OCI-LY1 (cell line): Measurements from ENCODE around the gene NRROS.

Source experiments
- H2AFZ ChIP-seq: fragments of 200-600 bp; sonication (generic), shearing (Covaris generic); 2 replicates; pipeline ENCODE4 v1.6.0; 2014; ENCODE audit warnings: antibody characterized with exemption, mild to moderate bottlenecking, low read length
- H3F3A ChIP-seq: fragments of 200-600 bp; sonication (generic), shearing (Covaris generic); 2 replicates; pipeline ENCODE4 v1.6.0; 2014; ENCODE audit warnings: mild to moderate bottlenecking, antibody characterized with exemption, low read length, moderate library complexity; ENCODE audit not compliant: insufficient read depth
- H3K27ac ChIP-seq: fragments of 200-600 bp; sonication (generic); 2 replicates; pipeline ENCODE4 v1.5.1; 2014; ENCODE audit warnings: low read length, mixed run types, mild to moderate bottlenecking, low read depth; ENCODE audit not compliant: poor library complexity, severe bottlenecking
- H3K27me3 ChIP-seq: fragments of 200-600 bp; sonication (generic); 2 replicates; pipeline ENCODE4 v1.6.0; 2014; ENCODE audit warnings: antibody characterized with exemption, mild to moderate bottlenecking, low read length, moderate library complexity; ENCODE audit not compliant: insufficient read depth
- H3K36me3 ChIP-seq: fragments of 200-600 bp; sonication (generic); 2 replicates; pipeline ENCODE4 v1.6.1; 2014; ENCODE audit warnings: mild to moderate bottlenecking, antibody characterized with exemption, low read length, moderate library complexity, mixed read lengths; ENCODE audit not compliant: insufficient read depth
- H3K4me1 ChIP-seq: fragments of 200-600 bp; sonication (generic); 2 replicates; pipeline ENCODE4 v1.5.1; 2014; ENCODE audit warnings: mild to moderate bottlenecking, low read length, moderate library complexity; ENCODE audit not compliant: insufficient read depth, severe bottlenecking
- H3K4me2 ChIP-seq: fragments of 200-600 bp; sonication (generic), shearing (Covaris generic); 2 replicates; pipeline ENCODE4 v1.6.1; 2014; ENCODE audit warnings: low read length
- H3K4me3 ChIP-seq: fragments of 200-600 bp; sonication (generic); 2 replicates; pipeline ENCODE4 v1.5.1; 2014; ENCODE audit warnings: low read length, low read depth, mild to moderate bottlenecking, mixed read lengths; ENCODE audit not compliant: poor library complexity, severe bottlenecking
- H3K79me2 ChIP-seq: fragments of 200-600 bp; shearing (Covaris generic); 2 replicates; pipeline ENCODE4 v1.6.1; 2016; ENCODE audit warnings: mixed run types, low read length, mixed read lengths; ENCODE audit not compliant: insufficient read depth
- H3K9ac ChIP-seq: fragments of 200-600 bp; sonication (generic), shearing (Covaris generic); 2 replicates; pipeline ENCODE4 v1.6.1; 2014; ENCODE audit warnings: mild to moderate bottlenecking, low read length, mixed read lengths
- H3K9me2 ChIP-seq: fragments of 200-600 bp; sonication (generic), shearing (Covaris generic); 2 replicates; pipeline ENCODE4 v1.6.1; 2014; ENCODE audit warnings: low read depth, mild to moderate bottlenecking, low read length, mixed read lengths
- H3K9me3 ChIP-seq: fragments of 200-600 bp; shearing (Covaris generic); 2 replicates; pipeline ENCODE4 v1.6.1; 2014; ENCODE audit warnings: low read length, mixed read lengths
- H4K20me1 ChIP-seq: fragments of 200-600 bp; sonication (generic), shearing (Covaris generic); 2 replicates; pipeline ENCODE4 v1.6.0; 2016; ENCODE audit warnings: mild to moderate bottlenecking, low read length; ENCODE audit not compliant: insufficient read depth
- CTCF ChIP-seq: fragments of 200-600 bp; sonication (generic), shearing (Covaris generic); IDR thresholded peaks from 2 replicates; pipeline ENCODE4 v1.5.1; 2017; ENCODE audit warnings: mild to moderate bottlenecking, antibody characterized with exemption, low read length, moderate library complexity, mixed read lengths
- EZH2 ChIP-seq: fragments of 200-600 bp; sonication (generic), shearing (Covaris generic); IDR thresholded peaks from 2 replicates; pipeline ENCODE4 v1.8.0; 2017; ENCODE audit warnings: borderline replicate concordance, mixed run types, mild to moderate bottlenecking, antibody characterized with exemption, low read length, moderate library complexity, mixed read lengths

NRROS gene

GRCh38 chr3:196699749-196700148 is 60.3 kb downstream of the NRROS start:
- no peak for TF ChIP-seq CTCF
- no peak for TF ChIP-seq EZH2
- H2AFZ ChIP-seq: no peak overlapping the region
- H4K20me1 ChIP-seq: no peaks in the 10 kb centered on the region

GRCh38 chr3:196700801-196701200 is 61.3 kb downstream of the NRROS start:
- Histone ChIP-seq H3K27ac (no peak overlapping the region), H3F3A (no peaks in the 10 kb centered on the region), H4K20me1 (no peaks in the 10 kb centered on the region), H3K27me3 (no peaks in the 10 kb centered on the region), H2AFZ (no peak overlapping the region), H3K36me3 (no peaks in the 10 kb centered on the region), H3K9me3 (no peaks in the 10 kb centered on the region), H3K9me2 (no peaks in the 10 kb centered on the region), H3K4me1 (no peaks in the 10 kb centered on the region), H3K9ac (no peak overlapping the region), H3K79me2 (no peaks in the 10 kb centered on the region), H3K4me3 (no peak overlapping the region), H3K4me2 (no peak overlapping the region)
- TF ChIP-seq EZH2: no peak
- no peak for TF ChIP-seq CTCF

More at GRCh38 chr3:196699749-196700148, 60.3 kb downstream of the NRROS start:
- H3K9ac ChIP-seq: no peak overlapping the region
- H3K27me3 ChIP-seq: no peaks in the 10 kb centered on the region
- H3K9me3 ChIP-seq: no peaks in the 10 kb centered on the region
- no peak overlapping the region for H3K4me2 ChIP-seq
- H3F3A ChIP-seq: no peaks in the 10 kb centered on the region
- H3K4me3 ChIP-seq: no peak overlapping the region
- H3K27ac ChIP-seq: no peak overlapping the region
- no peaks in the 10 kb centered on the region for H3K36me3 ChIP-seq
- H3K79me2 ChIP-seq: no peaks in the 10 kb centered on the region
- no peaks in the 10 kb centered on the region for H3K9me2 ChIP-seq
- H3K4me1 ChIP-seq: no peaks in the 10 kb centered on the region

- TF ChIP-seq EZH2: no peak
- TF ChIP-seq CTCF: no peak
- H3K36me3 ChIP-seq: no peaks in the 10 kb centered on the region
Measured at GRCh38 chr3:196706327-196706726, 66.8 kb downstream of the NRROS start.

More at GRCh38 chr3:196706327-196706726, 66.8 kb downstream of the NRROS start:
- Histone ChIP-seq H3K4me2 (no peak overlapping the region), H3K9me3 (no peaks in the 10 kb centered on the region), H3F3A (no peaks in the 10 kb centered on the region), H3K4me3 (no peak overlapping the region), H3K27ac (no peak overlapping the region), H3K9ac (no peak overlapping the region), H3K9me2 (no peaks in the 10 kb centered on the region), H3K79me2 (no peaks in the 10 kb centered on the region), H3K4me1 (peaks cover 5% of the 10 kb centered on the region), H4K20me1 (no peaks in the 10 kb centered on the region), H3K27me3 (no peaks in the 10 kb centered on the region), H2AFZ (no peak overlapping the region)
